ENCODE measurements around the gene ZNF513.

Gene ZNF513

GRCh38 chr2:27351802-27352598, 28.5 kb downstream of the ZNF513 start:
- no peak overlapping the region for H3K27ac ChIP-seq

GRCh38 chr2:27350106-27350693, 30.3 kb downstream of the ZNF513 start:
- H3K27ac ChIP-seq = no peak overlapping the region
- TF ChIP-seq CTCF (conservative IDR thresholded peaks at IDR 0.05) = no peak

More at GRCh38 chr2:27351802-27352598, 28.5 kb downstream of the ZNF513 start:
- no peak for TF ChIP-seq CTCF (conservative IDR thresholded peaks at IDR 0.05)

GRCh38 chr2:27347641-27348040, 32.9 kb downstream of the ZNF513 start:
- H3K27ac ChIP-seq = no peak overlapping the region
- TF ChIP-seq CTCF (conservative IDR thresholded peaks at IDR 0.05) = no peak

GRCh38 chr2:27336173-27336572, 44.4 kb downstream of the ZNF513 start:
- no peak for TF ChIP-seq CTCF (conservative IDR thresholded peaks at IDR 0.05)
- H3K27ac ChIP-seq = no peak overlapping the region

GRCh38 chr2:27335311-27335710, 45.2 kb downstream of the ZNF513 start:
- no peak for TF ChIP-seq CTCF (conservative IDR thresholded peaks at IDR 0.05)
- no peak overlapping the region for H3K27ac ChIP-seq
